HG02943 (cell line): ENCODE measurements around the gene LAMB1.

Experiments used
- ATAC-seq: cut with Tn5 transposase; IDR thresholded peaks from one replicate; pipeline ENCODE4 v1.9.1; 2021; ENCODE audit warnings: mild to moderate bottlenecking, low read depth, moderate library complexity; ENCODE audit not compliant: unreplicated experiment

Gene LAMB1

DNA sequence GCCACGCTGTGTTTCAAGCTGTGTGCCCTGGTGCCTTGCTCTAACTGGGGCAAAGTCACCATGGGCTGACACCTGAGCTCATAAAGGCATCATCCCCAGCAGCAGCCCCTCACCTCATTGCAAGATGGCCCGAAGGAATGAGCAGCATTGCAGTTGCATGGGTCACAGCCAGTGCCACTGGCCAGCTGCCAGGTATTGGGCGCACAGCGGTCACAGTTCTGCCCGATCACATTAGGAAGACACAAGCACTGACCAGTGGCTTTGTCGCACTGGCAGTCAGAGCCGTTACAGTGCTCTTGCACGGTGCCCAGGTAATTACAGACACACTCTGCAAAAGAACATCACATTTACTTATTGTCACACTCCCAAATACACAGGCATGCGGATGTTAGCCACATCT lies 51.1 kb downstream of the LAMB1 start:
- ATAC-seq = no peak

DNA sequence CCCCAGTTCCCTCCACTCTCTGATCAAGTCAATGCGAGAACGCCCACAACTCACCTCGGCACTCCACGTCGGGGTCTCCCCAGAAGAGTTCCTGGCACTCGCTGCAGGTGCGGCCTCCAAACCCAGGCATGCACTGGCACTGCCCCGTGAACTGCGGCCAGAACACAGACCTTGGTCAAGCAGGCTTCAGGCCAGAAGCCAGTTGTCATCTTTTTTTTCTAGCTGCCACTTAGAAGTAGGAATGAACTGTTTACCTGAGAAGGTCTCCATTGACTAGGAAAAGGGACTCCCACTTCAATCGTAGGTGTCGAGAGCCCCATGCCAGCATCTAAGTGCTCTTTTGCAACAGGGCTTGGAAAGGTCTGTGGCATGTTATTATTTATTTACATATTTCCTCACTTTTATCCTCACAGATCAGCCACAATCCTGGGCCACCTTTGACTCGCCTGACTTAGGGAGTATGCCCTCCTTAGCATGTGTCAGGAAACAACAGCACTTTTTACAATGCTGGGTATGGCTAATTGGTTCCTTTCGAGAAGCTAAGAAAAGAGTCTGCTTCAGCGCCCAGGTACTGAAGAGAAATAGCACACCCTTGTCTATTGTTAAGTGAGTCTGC lies 51.7 kb downstream of the LAMB1 start:
- no peak for ATAC-seq

DNA sequence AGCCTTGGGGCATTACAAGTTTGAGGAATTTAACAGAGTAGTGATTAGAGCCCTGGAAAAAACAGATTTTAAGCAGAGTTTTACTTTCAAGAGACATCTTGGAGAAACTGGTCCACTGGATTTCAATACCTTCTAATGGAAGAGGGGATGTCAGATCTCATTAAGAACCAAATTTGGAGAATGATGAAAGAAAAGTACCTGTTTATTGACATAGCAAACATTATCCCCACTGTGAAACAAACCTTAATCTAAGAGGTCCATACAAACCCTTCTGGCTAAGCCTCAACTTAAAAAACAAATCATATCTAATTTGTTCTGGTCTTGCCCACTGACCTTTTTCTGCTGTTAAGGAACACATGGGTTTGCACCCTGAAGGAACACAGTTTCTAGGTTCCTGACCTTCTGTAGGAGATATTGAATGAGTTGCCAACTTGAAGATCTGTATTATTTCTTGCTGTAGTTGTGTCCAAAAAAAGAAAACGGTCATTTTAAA lies 53.5 kb downstream of the LAMB1 start:
- ATAC-seq = no peak

DNA sequence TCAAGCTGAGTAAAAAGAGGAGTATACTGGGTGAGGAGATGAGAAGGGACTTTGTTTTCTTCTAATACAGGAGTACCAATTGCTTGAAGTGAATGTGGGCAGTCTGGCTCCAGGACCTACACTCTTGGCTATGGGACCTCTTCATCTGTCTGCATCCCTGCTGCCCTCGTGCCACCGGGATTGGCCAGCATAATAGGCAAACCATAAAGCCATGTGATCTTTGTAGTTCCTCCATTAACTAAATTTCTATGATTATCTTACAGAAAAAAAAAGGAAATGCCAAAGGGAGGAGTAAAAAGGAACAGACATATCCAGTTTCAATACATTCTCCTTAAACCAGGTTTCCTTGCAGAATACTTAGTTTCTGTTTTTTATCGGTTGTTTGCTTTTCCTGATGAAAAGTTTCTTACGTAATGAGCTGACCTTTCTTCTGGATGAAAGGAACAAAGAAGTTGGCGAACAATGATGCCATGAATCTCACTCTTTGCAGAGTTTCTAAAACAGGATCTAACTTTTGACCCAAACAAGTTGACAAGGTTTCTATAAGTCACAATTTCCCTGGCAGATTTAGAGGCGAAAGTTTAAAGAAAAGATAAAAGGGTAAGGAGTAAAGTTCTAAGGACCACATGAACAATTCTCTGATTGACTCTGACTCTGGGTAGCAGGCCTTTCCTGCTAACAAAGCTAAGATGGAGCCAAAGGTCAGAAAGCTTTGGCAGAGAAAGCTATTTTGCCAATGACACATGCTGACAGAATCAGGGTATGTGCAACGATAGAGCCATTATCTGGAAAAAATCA lies 54.1 kb downstream of the LAMB1 start:
- ATAC-seq = no peak

DNA sequence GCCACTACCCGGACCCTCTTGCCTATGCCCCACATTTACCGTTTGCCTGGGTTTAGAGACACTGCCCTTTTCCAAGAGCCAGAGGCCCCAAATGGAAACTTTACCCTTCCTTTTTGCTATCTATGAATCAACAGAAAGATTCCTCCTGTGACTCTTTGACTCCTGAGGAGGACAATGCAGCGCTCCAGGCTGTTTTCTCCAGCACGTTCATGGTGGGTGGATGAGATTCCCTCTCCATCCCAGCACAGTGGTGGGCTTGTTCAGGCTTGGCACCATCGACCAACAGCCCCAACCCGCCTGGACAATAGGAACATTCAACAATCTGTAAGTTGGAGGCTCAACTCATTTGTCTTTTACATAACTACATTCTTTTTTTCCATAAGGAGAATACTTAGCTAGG lies 56.1 kb downstream of the LAMB1 start:
- ATAC-seq = no peak

DNA sequence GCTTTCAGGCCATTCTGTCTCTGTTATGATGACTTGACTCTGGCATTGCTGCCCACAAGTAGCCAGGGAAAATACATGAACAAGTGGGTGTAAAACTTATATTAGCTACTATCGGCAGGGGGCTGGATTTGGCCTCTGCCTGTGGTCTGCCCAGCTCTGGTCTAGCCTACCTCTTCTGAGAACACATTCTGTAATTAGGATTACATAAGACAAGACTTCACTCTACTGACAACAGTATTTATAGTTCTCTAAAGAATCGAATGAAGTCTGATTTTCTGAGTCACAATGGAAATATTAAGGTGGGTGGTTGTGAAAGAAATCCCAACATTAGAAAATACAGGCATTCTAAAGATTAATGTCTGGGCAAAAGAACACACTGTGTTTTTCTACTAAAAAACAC lies 56.5 kb downstream of the LAMB1 start:
- no peak for ATAC-seq

DNA sequence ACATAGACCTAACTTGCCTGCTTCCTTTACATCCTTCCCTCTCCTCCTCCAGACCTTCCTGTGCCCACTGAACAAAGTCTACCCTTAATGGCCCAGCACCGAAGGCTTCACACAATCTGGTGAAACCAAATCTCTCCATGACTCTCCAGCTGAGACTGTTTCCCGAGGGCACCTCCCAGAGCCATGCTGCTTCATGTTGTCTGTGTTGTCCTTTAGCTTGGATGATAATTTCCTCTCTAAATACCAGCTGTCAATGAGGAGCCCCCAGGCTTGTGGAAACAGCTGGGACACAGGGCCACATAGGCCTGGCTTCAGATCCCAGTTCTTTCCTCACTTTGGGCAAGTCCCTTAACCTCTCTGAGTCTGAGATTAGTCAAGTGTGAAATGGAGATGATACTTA lies 57.6 kb downstream of the LAMB1 start:
- ATAC-seq = no peak

DNA sequence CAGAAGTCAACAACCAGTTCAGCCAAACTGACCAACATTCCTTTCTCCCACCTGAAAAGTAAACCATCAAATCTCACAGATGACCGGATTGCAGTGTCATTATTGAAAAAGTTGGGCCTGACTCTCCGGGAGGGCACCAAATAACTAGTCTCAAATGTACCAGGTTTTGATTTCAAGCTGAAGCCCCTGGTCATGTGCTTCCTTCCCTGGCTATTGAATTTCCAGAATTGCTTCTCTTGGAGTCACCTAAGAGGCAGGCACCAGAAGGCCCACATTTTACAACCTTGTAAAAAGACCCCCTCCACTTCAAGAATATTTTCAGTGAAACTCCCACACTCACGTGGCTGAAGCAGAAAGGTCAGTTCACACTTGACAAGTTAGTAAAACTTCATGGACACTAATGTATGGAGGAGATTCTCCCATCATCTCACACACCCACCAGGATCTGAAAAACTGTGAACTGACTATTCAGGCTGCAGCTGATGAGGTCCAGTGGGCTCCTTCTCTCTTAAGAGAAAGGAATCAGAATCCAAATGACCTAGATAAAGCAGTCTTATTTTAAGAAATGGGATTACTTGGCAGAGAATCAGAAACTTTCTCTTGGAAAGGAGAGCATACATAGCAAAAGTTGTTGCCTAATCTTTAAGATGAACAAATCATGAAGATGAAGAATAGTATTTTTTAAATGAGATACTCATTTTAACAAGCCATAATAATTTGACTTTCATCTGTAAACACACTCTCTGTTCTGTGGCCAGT lies 58.4 kb downstream of the LAMB1 start:
- no peak for ATAC-seq

DNA sequence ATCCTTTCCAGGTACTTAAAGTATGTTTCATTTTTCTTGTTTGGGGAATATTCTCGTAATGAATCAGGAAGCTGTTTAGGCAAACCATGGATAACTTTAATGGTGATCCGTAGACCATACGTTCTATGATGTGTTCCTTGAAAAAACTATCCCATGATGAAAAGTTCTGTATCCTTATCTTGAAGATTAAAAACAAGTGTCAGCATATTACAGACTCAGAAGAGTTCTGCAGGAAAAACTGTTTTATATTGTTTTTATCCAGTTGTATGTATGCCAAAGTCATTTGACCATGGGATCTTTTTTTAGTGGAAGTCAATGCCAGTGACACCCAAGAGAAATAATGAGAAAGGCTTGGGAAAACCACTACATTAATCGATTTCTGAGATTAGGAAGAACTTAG lies 59.9 kb downstream of the LAMB1 start:
- no peak for ATAC-seq

DNA sequence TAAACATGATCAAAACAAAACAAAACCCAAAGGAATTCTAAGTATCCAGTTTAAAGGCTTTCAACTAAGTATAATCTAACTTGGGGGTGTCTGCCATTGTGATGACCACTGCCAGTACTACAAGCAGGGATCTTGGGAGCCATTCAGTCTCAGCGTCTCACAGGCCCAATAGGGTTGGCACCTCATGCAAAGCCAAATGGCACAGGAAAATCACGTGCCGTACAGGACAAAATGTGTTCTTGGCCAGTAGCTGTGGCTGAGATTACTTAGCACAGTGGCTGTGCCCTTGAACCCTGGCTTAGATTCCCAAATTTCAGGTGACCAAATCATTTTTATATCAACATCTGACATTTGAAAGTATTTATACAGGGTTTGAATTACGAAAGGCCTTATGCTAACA lies 62.0 kb downstream of the LAMB1 start:
- no peak for ATAC-seq

DNA sequence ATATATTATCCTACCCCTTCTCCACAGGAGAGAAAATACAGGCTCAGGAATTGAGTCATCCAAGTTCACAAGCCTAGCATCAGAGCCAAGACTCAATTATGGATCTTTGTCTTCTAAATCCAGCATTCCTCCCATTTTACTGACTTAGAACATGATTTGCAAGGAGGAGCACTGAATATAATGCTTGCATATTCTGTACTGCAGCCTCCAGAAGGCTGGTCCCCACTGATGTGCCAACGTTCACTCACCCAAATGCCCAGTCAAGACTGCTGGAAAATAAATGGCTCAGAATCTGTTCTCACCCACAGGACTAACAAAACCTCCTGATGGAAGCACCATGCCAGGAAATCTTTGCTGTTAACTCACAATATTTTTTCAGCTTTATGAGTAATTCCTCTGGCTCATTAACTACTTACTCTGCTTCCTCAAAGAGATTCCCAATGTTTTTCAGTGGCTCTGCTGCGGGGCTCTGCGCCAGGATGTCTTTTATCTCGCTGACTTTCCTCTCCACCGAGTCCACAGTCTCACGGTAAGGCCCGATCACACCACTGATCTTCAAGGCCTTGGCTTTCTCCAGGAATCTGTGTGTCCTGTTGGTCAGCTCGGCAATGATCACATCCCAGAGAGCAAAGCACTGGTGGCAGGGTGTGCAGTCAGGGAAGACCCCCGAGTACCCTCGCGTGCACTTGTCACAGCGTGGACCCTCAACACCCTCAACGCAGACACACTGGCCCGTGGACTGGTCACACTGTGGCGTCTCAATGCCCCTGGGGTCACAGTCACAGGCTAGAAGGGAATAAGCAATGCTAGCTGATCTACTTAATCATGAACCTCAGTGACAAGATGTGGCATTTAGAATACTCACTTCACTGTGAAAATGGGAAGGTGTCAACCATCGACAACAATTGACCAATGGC lies 63.1 kb downstream of the LAMB1 start:
- ATAC-seq = no peak

DNA sequence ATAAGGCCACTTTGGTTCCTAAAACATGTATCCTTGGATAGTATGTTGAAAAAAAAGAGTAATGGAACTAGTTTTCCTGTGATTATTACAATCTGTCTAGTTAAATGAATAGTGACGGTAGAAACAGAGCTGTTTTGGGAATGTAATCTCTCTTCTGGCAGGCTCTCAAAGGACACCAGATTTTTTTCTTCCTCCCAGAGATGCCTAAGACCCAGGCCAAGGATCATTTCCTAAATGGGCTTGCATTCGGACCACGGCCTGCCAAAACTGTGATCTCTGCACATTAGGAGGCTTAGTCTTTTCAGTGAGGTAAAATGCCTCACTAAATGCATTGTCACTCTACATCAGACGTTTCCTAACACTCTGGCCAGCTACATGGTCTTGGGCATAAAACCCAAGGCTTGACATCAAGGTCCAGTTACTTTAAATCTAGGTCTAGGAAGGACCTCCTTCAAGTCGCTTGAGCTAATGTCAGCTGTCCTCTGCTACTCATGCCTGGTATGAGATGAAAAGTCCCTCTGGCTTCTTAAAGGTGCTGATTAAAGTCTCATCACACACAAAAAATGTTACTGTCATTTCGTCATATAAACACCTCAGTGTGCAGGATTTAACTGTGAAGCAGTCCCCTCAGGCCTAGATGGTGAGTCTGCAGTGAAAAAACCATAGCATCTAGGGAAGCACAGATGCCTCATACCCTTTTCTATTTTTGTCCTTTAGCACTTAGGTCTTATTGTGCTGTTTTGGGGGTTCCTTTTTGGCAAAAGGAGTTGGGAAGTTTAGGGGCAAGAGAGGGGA lies 64.3 kb downstream of the LAMB1 start:
- no peak for ATAC-seq

DNA sequence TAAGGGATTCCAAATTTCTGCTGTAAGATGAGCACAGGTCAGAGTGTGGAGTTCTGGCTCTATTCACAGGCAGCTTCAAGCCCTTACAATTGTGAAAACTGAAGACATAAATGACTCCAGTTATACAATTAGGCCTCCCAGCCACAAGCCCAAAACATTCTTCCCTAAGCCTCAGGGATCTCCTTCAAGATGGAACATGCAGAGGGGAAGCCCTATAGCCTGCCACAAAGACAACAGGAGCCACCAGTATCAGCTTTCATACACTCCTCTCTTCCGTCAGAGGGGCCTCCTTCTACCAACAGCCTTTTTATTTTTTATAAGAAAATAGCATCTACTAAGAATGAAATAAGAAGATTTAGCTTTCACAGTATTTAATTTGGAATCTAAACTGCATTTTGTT lies 65.4 kb downstream of the LAMB1 start:
- ATAC-seq = no peak

DNA sequence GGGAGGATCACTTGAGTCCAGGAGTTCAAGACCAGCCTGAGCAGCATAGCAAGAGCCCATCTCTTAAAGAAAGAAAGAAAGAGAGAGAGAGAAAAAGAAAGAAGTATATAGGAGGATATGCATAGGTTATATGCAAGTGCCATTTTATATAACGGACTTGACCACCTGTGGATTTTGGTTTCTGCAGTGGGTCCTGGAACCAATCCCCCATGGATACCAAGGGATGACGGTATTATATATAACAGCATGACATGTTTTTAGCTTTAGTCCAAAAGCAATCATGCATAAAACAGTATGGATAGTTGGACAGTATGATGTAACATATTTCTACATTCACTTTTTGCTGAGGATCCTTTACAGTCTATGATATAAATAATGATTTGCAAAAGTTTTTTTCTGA lies 66.6 kb downstream of the LAMB1 start:
- ATAC-seq = no peak

DNA sequence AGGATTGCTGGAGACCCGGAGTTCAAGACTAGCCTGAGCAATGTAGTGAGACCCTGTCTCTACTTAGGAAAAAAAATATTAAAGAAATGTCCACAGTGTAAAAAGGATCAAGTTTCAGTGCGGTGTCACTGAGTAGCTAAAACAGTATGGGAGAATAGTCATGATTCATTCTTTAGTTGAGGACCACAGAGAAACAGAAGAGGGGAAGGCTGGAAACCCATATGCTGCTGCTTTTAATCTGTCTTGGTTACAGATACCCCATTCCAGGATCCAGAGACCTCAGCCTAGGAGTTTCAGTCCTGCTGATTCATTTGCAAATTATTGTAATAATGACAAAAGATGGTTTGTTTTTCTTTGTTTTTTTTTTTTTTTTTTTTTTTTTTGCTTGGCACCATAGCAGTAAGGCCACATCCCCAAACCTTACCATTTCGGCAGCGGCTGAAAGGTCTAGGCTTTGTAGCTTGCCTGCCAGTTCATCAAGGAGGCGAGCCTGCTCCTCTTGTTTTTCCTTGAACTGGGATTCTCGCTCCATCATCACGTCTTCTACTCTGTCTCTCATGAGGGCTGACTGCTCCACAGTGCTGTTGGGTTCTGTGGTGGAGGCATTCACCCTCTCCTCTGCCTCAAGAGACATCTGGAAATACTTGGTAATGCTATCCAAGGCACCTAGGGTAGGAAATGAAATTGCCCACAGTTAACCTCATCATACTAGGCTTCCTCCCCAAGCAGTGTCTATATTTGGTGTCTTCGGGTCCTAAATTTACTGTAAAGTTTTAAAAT lies 67.8 kb downstream of the LAMB1 start:
- ATAC-seq = no peak

DNA sequence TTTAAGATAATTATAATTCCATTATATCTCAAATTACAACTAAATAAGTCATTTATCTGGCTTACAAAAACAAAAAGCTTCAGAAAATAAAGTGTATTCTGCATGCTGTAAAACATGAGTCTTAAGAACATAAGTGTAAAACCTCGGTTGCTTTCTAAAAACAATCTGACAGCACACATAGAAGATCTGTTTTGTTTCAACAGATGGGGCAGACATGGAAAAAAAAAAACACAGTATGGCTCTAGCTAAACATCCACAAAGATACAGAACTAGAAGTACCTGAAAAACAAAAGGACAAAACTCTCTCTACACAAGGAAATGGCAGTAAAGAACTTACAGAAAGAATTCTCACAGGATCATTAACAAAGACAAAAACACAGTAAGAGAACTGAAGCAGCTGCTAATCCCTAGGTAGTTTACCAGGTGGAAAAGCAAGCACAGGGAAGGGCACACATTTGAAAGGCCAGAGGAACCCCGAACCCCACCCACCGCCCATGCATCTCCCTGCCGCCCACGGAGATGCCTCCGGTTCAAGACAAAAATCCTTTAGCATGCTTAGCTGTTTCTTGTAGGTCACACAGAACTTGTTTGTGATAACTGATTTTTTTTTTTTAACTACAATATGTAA lies 69.5 kb downstream of the LAMB1 start:
- no peak for ATAC-seq

DNA sequence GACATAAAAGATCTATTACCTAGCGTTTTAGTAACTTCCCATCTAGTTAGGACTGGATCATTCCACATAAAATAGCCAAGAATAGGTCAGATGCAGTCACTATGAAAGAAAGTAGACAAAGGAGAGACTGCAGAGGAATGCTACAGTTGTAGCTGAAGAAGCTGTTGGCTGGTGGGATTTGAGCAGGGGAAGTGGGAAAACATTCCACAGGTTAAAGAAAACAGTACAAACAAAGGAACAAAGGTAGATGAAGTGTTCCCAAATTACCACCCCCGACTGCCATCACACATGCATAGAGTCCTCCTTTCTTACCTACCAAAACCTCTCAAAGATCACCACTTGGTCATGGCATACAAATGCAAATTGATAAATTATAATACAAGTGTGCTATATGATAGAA lies 70.2 kb downstream of the LAMB1 start:
- no peak for ATAC-seq

DNA sequence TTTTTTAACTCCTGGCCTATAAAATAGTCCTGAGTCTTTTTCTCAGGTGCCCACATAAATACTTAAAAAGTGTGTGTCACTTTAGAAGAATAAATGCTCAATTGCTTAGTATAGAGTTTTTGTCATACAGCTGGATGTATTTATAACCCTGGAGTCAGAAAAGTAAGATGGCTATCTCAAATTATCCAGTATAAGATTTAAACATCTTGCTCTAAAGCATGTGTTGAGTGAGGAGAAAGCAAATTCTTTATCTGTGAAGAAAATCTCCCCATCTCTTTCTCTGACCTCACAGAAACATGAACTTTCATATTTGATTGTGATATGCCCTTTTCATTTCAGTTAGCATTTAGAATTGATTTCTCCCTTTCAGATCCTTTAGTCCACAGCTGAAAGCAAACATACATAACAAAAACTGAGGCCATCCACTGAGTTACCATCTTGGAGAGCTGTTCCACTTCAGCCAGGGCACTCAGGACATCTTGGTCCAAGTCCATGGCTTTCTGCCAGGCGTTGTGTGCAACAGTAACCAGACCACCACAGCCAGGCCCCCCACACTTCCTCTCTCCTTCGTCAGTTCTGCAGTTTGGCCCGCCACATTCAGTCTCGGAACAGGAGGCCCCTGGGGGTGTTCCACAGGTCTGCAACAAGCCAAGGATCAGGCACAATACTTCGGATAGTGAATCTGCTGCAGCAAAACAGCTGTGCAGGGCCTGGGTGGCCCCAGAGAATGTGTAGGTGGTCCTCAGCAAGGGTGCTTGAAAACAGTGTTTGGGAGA lies 71.0 kb downstream of the LAMB1 start:
- no peak for ATAC-seq
